Epithelial cell of proximal tubule (primary cell): Measurements from ENCODE around the gene AKAP6. TPM values are rescaled to one million over a fixed set of nuclear protein-coding genes. Genes with fewer than 3 reads are reported as not detected.

Experiments
- DNase-seq: peaks from one replicate; pipeline ENCODE4 v3.0.0-alpha.2; 2011; ENCODE audit warnings: low read depth
- H3K4me3 ChIP-seq: 2 replicates; pipeline ENCODE4 v1.5.1; 2011; ENCODE audit warnings: low read depth, mild to moderate bottlenecking, low read length
- CTCF ChIP-seq: conservative IDR thresholded peaks from 2 replicates; pipeline ENCODE4 v1.5.1; 2012; ENCODE audit warnings: low read depth, mild to moderate bottlenecking, low read length
- total RNA-seq: library from RNA; depleted of rRNA; stranded (reverse); fragments of >200 nt; gene quantifications from 2 replicates; pipeline ENCODE4 v1.2.3, GENCODE V29; 2015

AKAP6 gene
- total RNA-seq, 1 donor from 2014 or later, result 4.6 TPM

GRCh38 chr14:32474478-32475195, 145.5 kb downstream of the AKAP6 start:
- no peak for TF ChIP-seq CTCF
- no peak overlapping the region for H3K4me3 ChIP-seq
- DNase-seq, result no peak

- H3K4me3 ChIP-seq, result no peak overlapping the region
- no peak for TF ChIP-seq CTCF
- DNase-seq, result no peak
Observed at GRCh38 chr14:32476532-32476931, 147.4 kb downstream of the AKAP6 start.

- no peak for TF ChIP-seq CTCF
- no peak overlapping the region for H3K4me3 ChIP-seq
- no peak for DNase-seq
Observed at GRCh38 chr14:32477396-32477795, 148.3 kb downstream of the AKAP6 start.

GRCh38 chr14:32478050-32478449, 149.0 kb downstream of the AKAP6 start:
- DNase-seq, result no peak
- no peak for TF ChIP-seq CTCF
- H3K4me3 ChIP-seq, result no peak overlapping the region

GRCh38 chr14:32480337-32480736, 151.2 kb downstream of the AKAP6 start:
- H3K4me3 ChIP-seq, result no peak overlapping the region
- TF ChIP-seq CTCF, result no peak
- DNase-seq, result no peak

GRCh38 chr14:32481707-32482106, 152.6 kb downstream of the AKAP6 start:
- TF ChIP-seq CTCF, result no peak
- H3K4me3 ChIP-seq, result no peak overlapping the region
- DNase-seq, result no peak

- H3K4me3 ChIP-seq, result no peak overlapping the region
- TF ChIP-seq CTCF, result no peak
- no peak for DNase-seq
Observed at GRCh38 chr14:32491416-32492016, 162.4 kb downstream of the AKAP6 start.
